ENCODE measurements around the gene CFHR1.
"Not testable (repeated sequence)": the region's sequence is repeated elsewhere in the genome, so short reads cannot be mapped to it uniquely, and the experiment has no call there.

DNA sequence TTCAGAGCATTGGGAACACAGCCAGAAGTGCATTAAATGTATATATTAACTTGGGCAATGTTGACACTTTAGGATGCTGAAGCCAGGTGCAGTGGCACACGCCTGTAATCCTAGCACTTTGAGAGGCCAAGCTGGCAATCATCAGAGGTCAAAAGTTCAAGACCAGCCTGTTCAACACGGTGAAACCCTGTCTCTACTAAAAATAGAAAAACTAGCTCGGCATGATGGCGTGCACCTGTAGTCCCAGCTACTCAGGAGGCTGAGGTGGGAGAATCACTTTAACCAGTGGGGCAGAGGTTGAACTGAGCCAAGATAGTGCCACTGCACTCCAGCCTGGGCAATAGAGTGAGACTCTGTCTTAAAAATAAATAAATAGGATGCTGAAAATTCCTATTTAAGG is 25.4 kb upstream of the CFHR1 start:
- not testable (repeated sequence) for TF ChIP-seq EZH2 (IDR thresholded peaks at IDR 0.05; ENCODE audit: insufficient read depth, low read length)
- TF ChIP-seq, protein P1, sequence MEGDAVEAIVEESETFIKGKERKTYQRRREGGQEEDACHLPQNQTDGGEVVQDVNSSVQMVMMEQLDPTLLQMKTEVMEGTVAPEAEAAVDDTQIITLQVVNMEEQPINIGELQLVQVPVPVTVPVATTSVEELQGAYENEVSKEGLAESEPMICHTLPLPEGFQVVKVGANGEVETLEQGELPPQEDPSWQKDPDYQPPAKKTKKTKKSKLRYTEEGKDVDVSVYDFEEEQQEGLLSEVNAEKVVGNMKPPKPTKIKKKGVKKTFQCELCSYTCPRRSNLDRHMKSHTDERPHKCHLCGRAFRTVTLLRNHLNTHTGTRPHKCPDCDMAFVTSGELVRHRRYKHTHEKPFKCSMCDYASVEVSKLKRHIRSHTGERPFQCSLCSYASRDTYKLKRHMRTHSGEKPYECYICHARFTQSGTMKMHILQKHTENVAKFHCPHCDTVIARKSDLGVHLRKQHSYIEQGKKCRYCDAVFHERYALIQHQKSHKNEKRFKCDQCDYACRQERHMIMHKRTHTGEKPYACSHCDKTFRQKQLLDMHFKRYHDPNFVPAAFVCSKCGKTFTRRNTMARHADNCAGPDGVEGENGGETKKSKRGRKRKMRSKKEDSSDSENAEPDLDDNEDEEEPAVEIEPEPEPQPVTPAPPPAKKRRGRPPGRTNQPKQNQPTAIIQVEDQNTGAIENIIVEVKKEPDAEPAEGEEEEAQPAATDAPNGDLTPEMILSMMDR (IDR thresholded peaks at IDR 0.05; ENCODE audit: insufficient read depth, low read depth, low read length) = not testable (repeated sequence)

Data from astrocyte (in vitro differentiated cells and primary cell).